Astrocyte (in vitro differentiated cells and primary cell): Measurements from ENCODE around the gene SNCA. TPM values are rescaled to one million over a fixed set of nuclear protein-coding genes. Genes with fewer than 3 reads are reported as not detected.

Experiments
- DNase-seq: peaks from one replicate; pipeline ENCODE4 v3.0.0-alpha.2; 2010; ENCODE audit warnings: low read depth
- FAIRE-seq: peaks from 2 replicates; lab custom pipeline; 2011; peaks lifted over from hg19 to GRCh38; lab: Jason Lieb, UNC
- H2AFZ ChIP-seq: 2 replicates; pipeline ENCODE4 v1.6.0; 2012; ENCODE audit warnings: low read depth, low read length, inconsistent platforms
- H3K27ac ChIP-seq: 2 replicates; pipeline ENCODE4 v1.5.1; 2011; ENCODE audit warnings: low read depth, low read length, inconsistent platforms
- H3K27me3 ChIP-seq: 2 replicates; pipeline ENCODE4 v1.6.0; 2011; ENCODE audit warnings: low read length, inconsistent platforms; ENCODE audit not compliant: insufficient read depth
- H3K36me3 ChIP-seq: 2 replicates; pipeline ENCODE4 v1.5.1; 2011; ENCODE audit warnings: low read length, inconsistent platforms; ENCODE audit not compliant: insufficient read depth
- H3K4me1 ChIP-seq: 2 replicates; pipeline ENCODE4 v1.5.1; 2011; ENCODE audit warnings: low read length, inconsistent platforms; ENCODE audit not compliant: insufficient read depth
- H3K4me2 ChIP-seq: 2 replicates; pipeline ENCODE4 v1.6.0; 2012; ENCODE audit warnings: low read length, inconsistent platforms
- H3K4me3 ChIP-seq: 2 replicates; pipeline ENCODE4 v1.5.1; 2011; ENCODE audit warnings: low read depth, mild to moderate bottlenecking, low read length, inconsistent platforms; ENCODE audit not compliant: insufficient read depth
- H3K79me2 ChIP-seq: 2 replicates; pipeline ENCODE4 v1.6.0; 2012; ENCODE audit warnings: mild to moderate bottlenecking, low read length, inconsistent platforms; ENCODE audit not compliant: insufficient read depth
- H3K9ac ChIP-seq: 2 replicates; pipeline ENCODE4 v1.6.0; 2012; ENCODE audit warnings: mild to moderate bottlenecking, low read length, inconsistent platforms
- H3K9me3 ChIP-seq: 2 replicates; pipeline ENCODE4 v1.5.1; 2012; ENCODE audit warnings: low read depth, mild to moderate bottlenecking, low read length, inconsistent platforms; ENCODE audit not compliant: insufficient read depth
- H4K20me1 ChIP-seq: 2 replicates; pipeline ENCODE4 v1.6.0; 2012; ENCODE audit warnings: low read length, inconsistent platforms; ENCODE audit not compliant: insufficient read depth
- H3K27ac Mint-ChIP-seq: one replicate; pipeline ENCODE4 v1.8.0; 2021; ENCODE audit warnings: mild to moderate bottlenecking, mixed read lengths; ENCODE audit not compliant: unreplicated experiment
- H3K27me3 Mint-ChIP-seq: one replicate; pipeline ENCODE4 v1.8.0; 2021; ENCODE audit warnings: low read depth, mixed read lengths; ENCODE audit not compliant: unreplicated experiment
- H3K36me3 Mint-ChIP-seq: one replicate; pipeline ENCODE4 v1.8.0; 2021; ENCODE audit warnings: low read depth, mixed read lengths; ENCODE audit not compliant: unreplicated experiment
- H3K4me1 Mint-ChIP-seq: one replicate; pipeline ENCODE4 v1.8.0; 2021; ENCODE audit warnings: low read depth, mixed read lengths; ENCODE audit not compliant: unreplicated experiment
- H3K4me3 Mint-ChIP-seq: one replicate; pipeline ENCODE4 v1.8.0; 2021; ENCODE audit warnings: mild to moderate bottlenecking, moderate library complexity, mixed read lengths; ENCODE audit not compliant: unreplicated experiment
- H3K9me3 Mint-ChIP-seq: one replicate; pipeline ENCODE4 v1.8.0; 2021; ENCODE audit warnings: mild to moderate bottlenecking, mixed read lengths; ENCODE audit not compliant: unreplicated experiment
- CTCF ChIP-seq: IDR thresholded peaks from 2 replicates; pipeline ENCODE4 v1.5.1; 2011; ENCODE audit warnings: low read depth, mild to moderate bottlenecking, inconsistent platforms, low read length, moderate library complexity; ENCODE audit not compliant: insufficient read depth
- EZH2 ChIP-seq: IDR thresholded peaks from 2 replicates; pipeline ENCODE4 v1.6.1; 2012; ENCODE audit warnings: mild to moderate bottlenecking, low read length, inconsistent platforms; ENCODE audit not compliant: insufficient read depth
- total RNA-seq: library from RNA; stranded (reverse); gene quantifications from 2 replicates; pipeline ENCODE4 v1.2.1, GENCODE V29; 2021

Gene SNCA
- total RNA-seq, 1 donor from 2014 or later: 27.3 TPM

DNA sequence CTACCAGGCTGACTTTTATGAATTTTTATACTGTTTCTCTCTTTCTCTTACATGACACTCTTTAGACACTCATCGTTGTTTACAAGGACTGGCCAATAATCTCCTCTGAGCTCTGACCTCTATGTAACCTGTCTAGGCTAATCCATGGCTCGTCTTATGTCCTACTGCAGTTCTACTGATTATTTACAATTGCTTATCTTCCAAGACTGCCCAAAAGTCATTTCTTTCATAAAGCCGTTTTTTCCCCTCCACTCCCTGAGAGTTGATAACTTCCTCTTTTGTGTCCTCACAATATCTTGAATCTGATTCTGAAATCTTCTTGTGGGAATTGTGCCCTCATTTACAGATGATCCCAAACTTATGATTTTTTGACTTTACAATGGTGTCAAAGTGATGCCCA, 18.3 kb upstream of the SNCA start:
- Mint-ChIP-seq H3K9me3 (peaks cover 7% of the 10 kb centered on the region), H3K36me3 (no peaks in the 10 kb centered on the region)

GRCh38 chr4:89847571-89848325, 10.8 kb upstream of the SNCA start:
- TF ChIP-seq EZH2 (no peak), CTCF (no peak)
- Mint-ChIP-seq H3K9me3 (peaks cover 9% of the 10 kb centered on the region), H3K27me3 (no peaks in the 10 kb centered on the region), H3K27ac (no peak overlapping the region), H3K36me3 (no peaks in the 10 kb centered on the region), H3K4me1 (no peaks in the 10 kb centered on the region), H3K4me3 (no peak overlapping the region)
- no peaks in the 10 kb centered on the region for H4K20me1 ChIP-seq
- H3K27ac ChIP-seq: no peak overlapping the region
- H3K27me3 ChIP-seq: no peaks in the 10 kb centered on the region
- DNase-seq (no peak), FAIRE-seq (no peak)
- H3K4me3 ChIP-seq: no peak overlapping the region
- H3K79me2 ChIP-seq: no peaks in the 10 kb centered on the region
- no peaks in the 10 kb centered on the region for H3K4me1 ChIP-seq
- no peaks in the 10 kb centered on the region for H3K36me3 ChIP-seq
- H3K9me3 ChIP-seq: peaks cover 3% of the 10 kb centered on the region
- no peak overlapping the region for H2AFZ ChIP-seq
- no peak overlapping the region for H3K4me2 ChIP-seq
- no peak overlapping the region for H3K9ac ChIP-seq

More for the DNA sequence above, 18.3 kb upstream of the SNCA start:
- peaks cover 3% of the 10 kb centered on the region for H3K9me3 ChIP-seq
- no peak for DNase-seq
- H3K27ac Mint-ChIP-seq: no peak overlapping the region
- no peaks in the 10 kb centered on the region for H3K79me2 ChIP-seq
- no peak overlapping the region for H3K4me3 Mint-ChIP-seq
- FAIRE-seq: no peak
- H3K4me2 ChIP-seq: no peak overlapping the region
- H3K27me3 ChIP-seq: no peaks in the 10 kb centered on the region
- H3K27me3 Mint-ChIP-seq: no peaks in the 10 kb centered on the region
- H3K27ac ChIP-seq: no peak overlapping the region
- H3K4me1 ChIP-seq: no peaks in the 10 kb centered on the region
- H2AFZ ChIP-seq: no peak overlapping the region
- H4K20me1 ChIP-seq: no peaks in the 10 kb centered on the region
- TF ChIP-seq CTCF (no peak), EZH2 (no peak)
- H3K4me1 Mint-ChIP-seq: no peaks in the 10 kb centered on the region
- H3K4me3 ChIP-seq: no peak overlapping the region
- H3K9ac ChIP-seq: no peak overlapping the region
- H3K36me3 ChIP-seq: no peaks in the 10 kb centered on the region

GRCh38 chr4:89839558-89839957, 2.6 kb upstream of the SNCA start:
- Histone ChIP-seq H3K4me3 (no peak overlapping the region), H3K4me2 (no peak overlapping the region), H3K4me1 (peaks cover 15% of the 10 kb centered on the region), H4K20me1 (no peaks in the 10 kb centered on the region), H3K36me3 (no peaks in the 10 kb centered on the region), H3K27ac (no peak overlapping the region), H3K9me3 (no peaks in the 10 kb centered on the region), H3K9ac (no peak overlapping the region), H3K27me3 (peaks cover 20% of the 10 kb centered on the region), H2AFZ (no peak overlapping the region), H3K79me2 (no peaks in the 10 kb centered on the region)
- no peaks in the 10 kb centered on the region for H3K27me3 Mint-ChIP-seq
- no peak overlapping the region for H3K4me3 Mint-ChIP-seq
- H3K9me3 Mint-ChIP-seq: no peaks in the 10 kb centered on the region
- H3K27ac Mint-ChIP-seq: no peak overlapping the region
- DNase-seq: no peak
- peaks cover 4% of the 10 kb centered on the region for H3K4me1 Mint-ChIP-seq
- no peak for FAIRE-seq
- no peaks in the 10 kb centered on the region for H3K36me3 Mint-ChIP-seq
- TF ChIP-seq EZH2: no peak
- TF ChIP-seq CTCF: no peak
